GM10248 (cell line): ENCODE measurements around the gene RPS15.

Experiments
- CTCF ChIA-PET: fragments of 300-600 bp; sonication (Branson Sonifier 250); formaldehyde crosslinking; extraction: SDS; loops from one replicate; lab custom pipeline; 2021; ENCODE audit warnings: antibody characterized with exemption; lab: Yijun Ruan, JAX
- POLR2A ChIA-PET: fragments of 350-650 bp; sonication (Branson Sonifier 250); formaldehyde crosslinking; extraction: SDS; loops from one replicate; lab custom pipeline; 2020; ENCODE audit warnings: antibody characterized with exemption; lab: Yijun Ruan, JAX
- DNase-seq: peaks from one replicate; pipeline ENCODE4 v3.0.0; 2012; ENCODE audit errors: extremely low spot score
- CTCF ChIP-seq: IDR thresholded peaks from 2 replicates; pipeline ENCODE4 v1.5.1; 2012; ENCODE audit warnings: mild to moderate bottlenecking, low read depth; ENCODE audit errors: extremely low read depth, missing control alignments, control extremely low read depth

RPS15 gene

GRCh38 chr19:1450735-1451731 lies 12.8 kb downstream of the RPS15 start:
- POLR2A ChIA-PET = interaction anchor here (0.6 kb wide), 1 partner anchor 9 kb away, joined by 6 read pairs; no protein-coding TSS in a partner anchor

GRCh38 chr19:1451916-1452801 lies 14.0 kb downstream of the RPS15 start:
- POLR2A ChIA-PET = interaction anchor here (1.1 kb wide), 1 partner anchor 12 kb away, joined by 4 read pairs; no protein-coding TSS in a partner anchor
- CTCF ChIA-PET = interaction anchor here (1.2 to 3.3 kb wide), 3 partner anchors 7 to 339 kb away, joined by 3 to 25 read pairs (median 3); no protein-coding TSS in a partner anchor
- TF ChIP-seq CTCF = no peak
- no peak for DNase-seq

More at GRCh38 chr19:1450735-1451731, 12.8 kb downstream of the RPS15 start:
- TF ChIP-seq CTCF = no peak
- DNase-seq = no peak
- CTCF ChIA-PET = interaction anchor here (0.9 to 1.3 kb wide), 2 partner anchors 14 to 95 kb away, joined by 3 read pairs; no protein-coding TSS in a partner anchor

GRCh38 chr19:1452802-1453524 lies 14.8 kb downstream of the RPS15 start:
- CTCF ChIA-PET = interaction anchor here (0.8 to 3.3 kb wide), 4 partner anchors 8 to 340 kb away, joined by 3 to 25 read pairs (median 3); no protein-coding TSS in a partner anchor
- POLR2A ChIA-PET = interaction anchor here (1.1 kb wide), 1 partner anchor 13 kb away, joined by 4 read pairs; no protein-coding TSS in a partner anchor
- DNase-seq = no peak
- no peak for TF ChIP-seq CTCF

GRCh38 chr19:1453525-1454364 lies 15.5 kb downstream of the RPS15 start:
- no peak for TF ChIP-seq CTCF
- no peak for DNase-seq
- ChIA-PET POLR2A (interaction anchor here (2.0 kb wide), 1 partner anchor 13 kb away, joined by 5 read pairs; no protein-coding TSS in a partner anchor), CTCF (interaction anchor here (0.8 to 3.3 kb wide), 3 partner anchors 9 to 13 kb away, joined by 3 to 25 read pairs (median 3); no protein-coding TSS in a partner anchor)

GRCh38 chr19:1455002-1455335 lies 16.8 kb downstream of the RPS15 start:
- POLR2A ChIA-PET = interaction anchor here (1.4 to 2.0 kb wide), 2 partner anchors 10 to 14 kb away, joined by 5 to 6 read pairs; no protein-coding TSS in a partner anchor
- CTCF ChIA-PET = interaction anchor here (1.8 to 3.3 kb wide), 3 partner anchors 10 to 13 kb away, joined by 6 to 25 read pairs (median 6); no protein-coding TSS in a partner anchor
- no peak for TF ChIP-seq CTCF
- no peak for DNase-seq
